Ishikawa (cell line): ENCODE results near the gene GIMAP4.

Experiments used
- CEBPB ChIP-seq: IDR thresholded peaks from 2 replicates; pipeline ENCODE4 v1.6.1; 2012
- CREB1 ChIP-seq: IDR thresholded peaks from 2 replicates; pipeline ENCODE4 v1.6.1; 2012; ENCODE audit warnings: low read depth
- EP300 ChIP-seq: IDR thresholded peaks from 2 replicates; pipeline ENCODE4 v1.6.1; 2012; ENCODE audit warnings: borderline replicate concordance
- RAD21 ChIP-seq: IDR thresholded peaks from 2 replicates; pipeline ENCODE4 v1.6.1; 2012; ENCODE audit warnings: low read depth
- REST ChIP-seq: IDR thresholded peaks from 2 replicates; pipeline ENCODE4 v1.6.1; 2012; ENCODE audit warnings: low read depth, mild to moderate bottlenecking
- TAF1 ChIP-seq: IDR thresholded peaks from 2 replicates; pipeline ENCODE4 v1.6.1; 2012; ENCODE audit warnings: low read depth, mild to moderate bottlenecking

- TF ChIP-seq REST (no peak), TAF1 (no peak), EP300 (no peak), CREB1 (no peak), RAD21 (no peak), CEBPB (no peak)
These were observed 54.2 kb downstream of the GIMAP4 start for GRCh38 chr7:150621376-150621775.
